ENCODE results near the gene ISYNA1. TPM values are rescaled to one million over a fixed set of nuclear protein-coding genes. Genes with fewer than 3 reads are reported as not detected.

Gene ISYNA1
- total RNA-seq, 1 donor from 2014 or later, result 26.0 TPM

GRCh38 chr19:18436671-18437490 lies 1.1 kb downstream of the ISYNA1 start:
- intact Hi-C loops (cut with DNase I), result no loop called here
- ATAC-seq (ENCODE audit: poor library complexity), result peak; percentile 60
- DNase-seq, result peak; percentile 81

DNA sequence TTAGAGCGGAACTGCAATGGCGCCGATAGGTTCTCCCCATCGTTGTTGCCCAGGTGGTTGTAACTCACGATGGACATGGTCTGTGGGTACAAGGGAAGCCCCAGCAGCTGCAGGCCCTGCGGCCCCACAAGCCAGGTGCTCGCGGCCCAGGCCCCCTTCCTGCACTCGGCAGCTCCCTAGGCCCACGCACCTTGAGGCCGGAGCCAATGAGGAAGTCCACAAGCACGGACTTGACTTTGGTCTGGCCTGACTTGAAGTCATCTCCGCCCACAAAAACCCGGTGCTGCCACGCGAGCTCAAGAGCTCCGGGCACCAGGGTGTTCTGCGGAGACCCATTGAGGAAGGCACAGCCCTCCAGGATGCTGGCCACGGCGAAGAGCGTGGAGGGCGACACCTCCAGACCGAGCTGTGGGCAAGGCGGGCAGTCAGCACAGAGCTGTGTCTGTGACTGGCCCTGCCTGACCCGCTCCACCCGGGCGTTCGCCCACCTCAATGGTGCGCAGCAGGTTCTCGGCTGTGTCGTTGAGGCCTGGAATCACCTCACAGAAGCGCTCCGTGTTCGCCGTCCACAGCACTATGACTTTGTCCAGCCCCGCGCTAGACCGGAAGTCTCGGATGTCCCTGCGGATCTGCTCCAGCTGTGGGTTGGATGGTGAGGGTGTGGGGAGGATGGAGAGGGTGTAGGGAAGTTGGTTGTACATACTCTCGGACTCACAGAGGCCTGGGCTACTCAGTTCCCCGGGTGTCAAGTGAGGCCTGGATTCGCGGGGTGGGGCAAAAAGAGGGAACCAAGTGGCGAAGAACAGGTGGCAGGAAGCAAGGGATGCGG lies 1.9 kb downstream of the ISYNA1 start:
- ATAC-seq (ENCODE audit: poor library complexity), result no peak
- peak; percentile 44 for DNase-seq
- intact Hi-C loops (cut with DNase I), result no loop called here

GRCh38 chr19:18435178-18435841 lies 2.6 kb downstream of the ISYNA1 start:
- DNase-seq, result peak; percentile 41
- intact Hi-C loops (cut with DNase I), result no loop called here

GRCh38 chr19:18434411-18435175 lies 3.3 kb downstream of the ISYNA1 start:
- intact Hi-C loops (cut with DNase I), result no loop called here
- ATAC-seq (ENCODE audit: poor library complexity) (no peak), DNase-seq (peak; percentile 42)

More at GRCh38 chr19:18435178-18435841, 2.6 kb downstream of the ISYNA1 start:
- ATAC-seq (ENCODE audit: poor library complexity), result no peak

- ATAC-seq (ENCODE audit: poor library complexity) (no peak), DNase-seq (peak; percentile 46)
- intact Hi-C loops (cut with DNase I), result no loop called here
Observed at GRCh38 chr19:18433735-18434398, 4.1 kb downstream of the ISYNA1 start.

- peak; percentile 58 for DNase-seq
- intact Hi-C loops (cut with DNase I), result no loop called here
- ATAC-seq (ENCODE audit: poor library complexity), result no peak
Observed at GRCh38 chr19:18433015-18433691, 4.8 kb downstream of the ISYNA1 start.

DNA sequence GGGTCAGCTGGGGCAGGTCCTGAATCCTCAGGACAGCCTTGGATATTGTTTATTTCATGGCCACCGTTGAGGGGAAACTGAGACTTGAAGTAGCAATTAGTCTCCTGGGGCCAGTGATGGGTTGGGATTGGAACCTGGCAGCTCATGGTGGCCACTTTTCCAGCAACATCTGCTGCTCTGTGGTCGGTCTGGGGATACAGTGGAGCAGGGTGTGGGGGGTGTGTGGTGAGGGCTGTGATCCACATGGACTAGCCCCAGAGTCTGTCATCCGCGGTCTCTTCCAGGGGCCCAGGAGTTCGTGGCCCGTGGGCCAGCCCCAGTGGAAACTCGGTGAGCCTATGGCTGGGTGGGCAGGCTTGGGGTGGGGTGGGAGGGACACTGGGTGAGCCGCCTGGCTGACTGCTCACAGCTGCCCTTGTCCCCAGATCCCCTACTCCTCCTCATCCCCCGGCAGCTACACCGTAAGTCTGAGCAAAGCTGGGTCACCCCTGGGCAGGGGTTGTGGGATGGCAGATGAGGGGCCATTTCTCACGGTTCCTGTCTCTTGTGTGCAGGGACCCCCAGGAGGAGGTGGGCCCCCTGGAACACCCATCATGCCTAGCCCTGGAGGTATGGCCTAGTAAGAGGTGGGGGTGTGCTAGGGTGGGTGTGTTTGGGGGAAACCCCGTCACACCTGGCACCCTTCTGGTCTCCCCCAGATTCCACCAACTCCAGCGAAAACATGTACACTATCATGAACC lies 5.5 kb downstream of the ISYNA1 start:
- DNase-seq (no peak), ATAC-seq (ENCODE audit: poor library complexity) (no peak)
- intact Hi-C loops (cut with DNase I), result no loop called here

GRCh38 chr19:18431351-18432197 lies 6.4 kb downstream of the ISYNA1 start:
- intact Hi-C loops (cut with DNase I), result no loop called here
- DNase-seq (no peak), ATAC-seq (ENCODE audit: poor library complexity) (no peak)

DNA sequence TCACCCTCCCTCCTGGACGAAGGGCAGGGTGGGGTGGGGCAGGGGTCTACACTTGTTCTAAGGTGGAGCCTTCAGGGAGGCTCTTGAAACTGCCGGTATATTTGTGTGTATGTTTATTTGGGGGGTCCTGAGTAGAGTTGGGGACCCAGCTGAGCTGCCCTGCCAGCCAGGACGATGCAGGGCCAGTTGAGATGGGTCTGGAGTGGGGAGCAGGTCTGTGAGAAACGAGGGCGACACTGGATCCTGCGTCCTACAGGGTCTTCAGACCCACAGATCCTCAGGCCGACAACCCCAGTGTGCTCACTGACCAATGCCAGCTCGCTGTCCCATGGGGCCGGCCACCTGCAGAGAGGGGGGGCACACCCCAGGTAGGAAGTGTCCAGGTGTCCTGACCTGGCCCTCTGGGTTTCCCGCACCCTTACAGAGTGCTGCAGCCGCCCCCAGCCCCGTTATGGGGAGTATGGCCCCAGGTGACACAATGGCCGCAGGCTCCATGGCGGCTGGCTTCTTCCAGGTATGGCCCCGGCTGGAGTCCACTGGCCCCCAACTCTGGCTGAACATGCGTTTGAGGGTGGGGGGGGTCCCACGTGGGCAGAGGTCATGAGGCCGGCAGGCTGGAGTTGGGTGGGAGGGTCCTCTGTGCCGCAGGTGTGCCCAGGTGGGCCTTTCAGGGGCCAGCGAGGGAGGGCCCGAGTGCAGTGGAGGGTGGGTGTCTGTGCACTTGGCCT lies 7.4 kb downstream of the ISYNA1 start:
- ATAC-seq (ENCODE audit: poor library complexity) (no peak), DNase-seq (no peak)
- intact Hi-C loops (cut with DNase I), result no loop called here

GRCh38 chr19:18429717-18430416 lies 8.1 kb downstream of the ISYNA1 start:
- DNase-seq (no peak), ATAC-seq (ENCODE audit: poor library complexity) (no peak)
- intact Hi-C loops (cut with DNase I), result no loop called here

DNA sequence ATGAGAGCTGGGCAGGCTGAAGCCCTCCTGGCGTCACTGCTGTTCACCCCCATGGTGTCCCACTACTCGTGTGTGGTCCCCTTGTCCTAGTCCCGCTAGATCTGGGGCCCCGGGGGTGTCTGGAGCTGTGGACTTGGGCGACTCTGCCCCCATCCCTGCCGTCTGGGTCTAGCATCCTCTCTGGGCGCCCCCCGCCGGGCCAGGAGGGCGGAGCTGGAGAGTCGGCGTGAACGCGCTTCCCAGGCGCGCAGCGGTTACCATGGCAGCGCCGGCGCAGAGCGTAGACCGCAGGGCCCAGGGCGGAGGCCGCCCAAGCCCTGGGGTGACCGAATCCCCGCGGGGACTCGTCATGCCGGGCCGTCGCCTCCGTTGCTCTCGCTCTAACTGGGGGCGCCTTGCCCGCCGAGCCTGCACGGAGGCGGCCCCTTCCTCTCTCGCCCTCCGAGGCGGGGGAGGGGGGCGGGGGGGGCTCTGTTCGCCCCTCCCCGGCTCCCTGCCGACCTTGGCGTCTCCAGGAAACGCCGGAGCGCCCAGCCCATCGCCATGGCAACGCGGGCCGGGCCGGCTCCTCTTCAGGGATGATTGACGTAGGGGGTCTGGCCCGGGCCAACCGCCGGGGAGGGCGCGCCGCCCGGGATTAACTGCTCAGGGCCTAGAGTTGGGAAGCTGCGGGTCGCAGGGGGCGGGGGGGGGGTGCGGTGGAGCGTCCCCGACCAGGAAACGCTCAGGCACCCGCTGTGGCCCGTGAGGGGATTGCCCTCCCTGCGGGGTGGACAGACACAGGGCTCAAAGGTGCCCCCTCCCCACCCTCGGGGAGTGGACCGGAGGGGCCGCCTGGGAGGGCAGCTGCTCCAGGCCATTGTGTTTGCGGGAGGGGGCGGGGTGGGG lies 8.9 kb downstream of the ISYNA1 start:
- intact Hi-C loops (cut with DNase I), result no loop called here
- ATAC-seq (ENCODE audit: poor library complexity) (peak; percentile 51), DNase-seq (peak; percentile 85)

- ATAC-seq (ENCODE audit: poor library complexity) (no peak), DNase-seq (no peak)
- intact Hi-C loops (cut with DNase I), result no loop called here
Observed at GRCh38 chr19:18428173-18428786, 9.7 kb downstream of the ISYNA1 start.

DNA sequence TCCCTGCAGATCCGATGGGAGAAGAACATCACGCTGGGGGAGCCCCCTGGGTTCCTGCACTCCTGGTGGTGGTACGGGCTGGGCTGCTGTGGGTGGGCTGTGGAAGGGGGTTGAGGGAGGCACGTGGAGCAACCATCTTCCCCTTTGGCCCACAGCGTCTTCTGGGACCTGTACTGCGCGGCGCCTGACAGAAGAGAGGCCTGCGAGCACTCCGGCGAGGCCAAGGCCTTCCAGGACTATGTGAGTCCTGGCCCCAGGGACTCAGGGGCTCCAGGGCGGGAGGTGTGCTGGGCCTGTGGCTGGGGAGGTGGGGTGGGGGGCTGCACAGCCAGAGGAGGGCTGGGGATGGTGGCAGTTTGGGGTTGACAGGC lies 10.2 kb downstream of the ISYNA1 start:
- no peak for ATAC-seq (ENCODE audit: poor library complexity)
- intact Hi-C loops (cut with DNase I), result no loop called here

More for the DNA sequence above, 10.2 kb downstream of the ISYNA1 start:
- DNase-seq, result no peak
